ENCODE measurements around the gene MYOM1. TPM values are rescaled to one million over a fixed set of nuclear protein-coding genes. Genes with fewer than 3 reads are reported as not detected.

The MYOM1 gene
- total RNA-seq, 1 donor from 2014 or later = 1.3 TPM

DNA sequence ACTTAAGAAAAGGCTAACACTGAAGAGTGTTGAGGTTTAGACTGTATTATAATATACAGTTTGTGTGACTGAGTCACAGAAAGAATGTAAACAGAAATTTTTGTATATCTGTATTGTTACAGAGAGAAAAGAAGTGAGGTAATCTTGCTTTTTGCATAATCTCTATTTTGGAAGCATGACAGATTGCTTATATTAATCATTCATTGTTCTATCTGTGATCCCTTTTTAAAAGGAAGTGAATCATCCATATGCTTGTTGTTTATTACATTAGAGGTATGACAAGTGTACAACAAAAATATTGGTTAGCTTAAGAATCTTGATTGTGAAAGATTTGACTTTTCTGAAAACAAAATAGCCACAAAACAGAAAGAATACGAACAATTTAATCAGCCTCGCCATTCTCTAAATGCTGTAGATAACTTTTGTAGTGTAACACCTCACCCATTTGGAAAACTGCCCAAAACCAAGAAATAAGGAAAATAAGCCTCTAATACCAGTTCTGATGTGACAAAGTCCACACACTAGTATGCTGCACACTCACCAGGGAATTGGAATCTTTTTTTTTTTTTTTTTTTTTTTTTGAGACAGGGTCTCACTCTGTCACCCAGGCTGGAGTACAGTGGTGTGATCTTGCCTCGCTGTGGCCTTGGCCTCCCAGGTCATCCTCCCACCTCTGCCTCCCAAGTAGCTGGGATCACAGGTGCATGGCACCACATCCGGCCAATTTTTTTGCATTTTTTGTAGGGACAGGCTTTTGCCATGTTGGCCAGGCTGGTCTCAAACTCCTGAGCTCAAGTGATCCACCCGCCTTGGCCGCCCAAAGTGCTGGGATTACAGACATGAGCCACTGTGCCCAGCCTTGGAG, 115.3 kb downstream of the MYOM1 start:
- Mint-ChIP-seq H3K4me1 (ENCODE audit: low read depth, unreplicated experiment) (peaks cover 3% of the 10 kb centered on the region), H3K27ac (ENCODE audit: unreplicated experiment) (no peak overlapping the region), H3K27me3 (ENCODE audit: unreplicated experiment) (peaks cover 1% of the 10 kb centered on the region), H3K36me3 (ENCODE audit: unreplicated experiment) (no peaks in the 10 kb centered on the region), H3K9me3 (ENCODE audit: unreplicated experiment) (no peaks in the 10 kb centered on the region), H3K4me3 (ENCODE audit: unreplicated experiment) (no peak overlapping the region)
- no peak for DNase-seq
- TF ChIP-seq, protein P1, sequence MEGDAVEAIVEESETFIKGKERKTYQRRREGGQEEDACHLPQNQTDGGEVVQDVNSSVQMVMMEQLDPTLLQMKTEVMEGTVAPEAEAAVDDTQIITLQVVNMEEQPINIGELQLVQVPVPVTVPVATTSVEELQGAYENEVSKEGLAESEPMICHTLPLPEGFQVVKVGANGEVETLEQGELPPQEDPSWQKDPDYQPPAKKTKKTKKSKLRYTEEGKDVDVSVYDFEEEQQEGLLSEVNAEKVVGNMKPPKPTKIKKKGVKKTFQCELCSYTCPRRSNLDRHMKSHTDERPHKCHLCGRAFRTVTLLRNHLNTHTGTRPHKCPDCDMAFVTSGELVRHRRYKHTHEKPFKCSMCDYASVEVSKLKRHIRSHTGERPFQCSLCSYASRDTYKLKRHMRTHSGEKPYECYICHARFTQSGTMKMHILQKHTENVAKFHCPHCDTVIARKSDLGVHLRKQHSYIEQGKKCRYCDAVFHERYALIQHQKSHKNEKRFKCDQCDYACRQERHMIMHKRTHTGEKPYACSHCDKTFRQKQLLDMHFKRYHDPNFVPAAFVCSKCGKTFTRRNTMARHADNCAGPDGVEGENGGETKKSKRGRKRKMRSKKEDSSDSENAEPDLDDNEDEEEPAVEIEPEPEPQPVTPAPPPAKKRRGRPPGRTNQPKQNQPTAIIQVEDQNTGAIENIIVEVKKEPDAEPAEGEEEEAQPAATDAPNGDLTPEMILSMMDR (IDR thresholded peaks at IDR 0.05; ENCODE audit: partially characterized antibody, unreplicated experiment) = no peak

DNA sequence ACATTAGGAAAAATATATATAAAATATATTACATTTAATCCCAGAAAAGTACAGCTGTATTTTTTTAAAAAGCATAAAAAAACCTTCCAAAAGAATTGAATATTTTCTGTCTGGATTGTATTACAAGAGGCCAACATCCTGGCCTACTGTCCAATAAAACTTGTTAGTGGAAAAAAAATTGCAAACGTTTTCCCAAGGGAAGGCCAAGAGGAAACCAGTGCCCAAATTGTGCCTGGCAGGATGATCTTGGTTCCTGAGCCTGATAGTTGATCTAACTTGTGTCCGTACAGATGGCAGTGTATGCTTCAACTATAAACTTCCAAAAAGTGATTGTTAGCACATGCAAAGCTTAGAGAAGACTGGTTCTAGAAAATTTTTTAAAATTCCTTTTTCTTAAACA, 116.2 kb downstream of the MYOM1 start:
- no peak for DNase-seq
- Mint-ChIP-seq H3K36me3 (ENCODE audit: unreplicated experiment) (no peaks in the 10 kb centered on the region), H3K4me3 (ENCODE audit: unreplicated experiment) (no peak overlapping the region), H3K4me1 (ENCODE audit: low read depth, unreplicated experiment) (peaks cover 3% of the 10 kb centered on the region), H3K27ac (ENCODE audit: unreplicated experiment) (no peak overlapping the region), H3K27me3 (ENCODE audit: unreplicated experiment) (peaks cover 1% of the 10 kb centered on the region), H3K9me3 (ENCODE audit: unreplicated experiment) (no peaks in the 10 kb centered on the region)
- TF ChIP-seq, protein P1 (IDR thresholded peaks at IDR 0.05; ENCODE audit: partially characterized antibody, unreplicated experiment) = no peak

DNA sequence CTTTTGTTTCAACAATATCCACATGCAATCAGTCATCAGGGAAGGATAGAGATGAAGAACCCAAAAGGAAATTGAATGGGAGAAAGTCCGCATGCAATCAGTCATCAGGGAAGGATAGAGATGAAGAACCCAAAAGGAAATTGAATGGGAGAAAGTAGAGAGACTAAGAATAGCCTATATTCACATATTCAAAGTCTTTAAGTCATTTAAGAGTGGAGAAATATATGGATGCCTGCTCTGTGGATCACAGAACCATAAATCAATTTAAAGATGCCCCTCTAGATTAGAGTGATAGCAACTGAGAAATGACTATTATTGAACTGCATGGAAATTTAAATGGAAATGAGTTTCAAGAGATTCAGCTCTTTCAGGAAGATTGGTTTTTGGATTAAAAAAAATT, 116.8 kb downstream of the MYOM1 start:
- no peaks in the 10 kb centered on the region for H3K36me3 Mint-ChIP-seq (ENCODE audit: unreplicated experiment)
- H3K9me3 Mint-ChIP-seq (ENCODE audit: unreplicated experiment) = no peaks in the 10 kb centered on the region
- TF ChIP-seq, protein P1 (IDR thresholded peaks at IDR 0.05; ENCODE audit: partially characterized antibody, unreplicated experiment) = no peak
- H3K4me1 Mint-ChIP-seq (ENCODE audit: low read depth, unreplicated experiment) = peaks cover 3% of the 10 kb centered on the region
- DNase-seq = no peak
- H3K4me3 Mint-ChIP-seq (ENCODE audit: unreplicated experiment) = no peak overlapping the region
- peaks cover 1% of the 10 kb centered on the region for H3K27me3 Mint-ChIP-seq (ENCODE audit: unreplicated experiment)
- no peak overlapping the region for H3K27ac Mint-ChIP-seq (ENCODE audit: unreplicated experiment)

DNA sequence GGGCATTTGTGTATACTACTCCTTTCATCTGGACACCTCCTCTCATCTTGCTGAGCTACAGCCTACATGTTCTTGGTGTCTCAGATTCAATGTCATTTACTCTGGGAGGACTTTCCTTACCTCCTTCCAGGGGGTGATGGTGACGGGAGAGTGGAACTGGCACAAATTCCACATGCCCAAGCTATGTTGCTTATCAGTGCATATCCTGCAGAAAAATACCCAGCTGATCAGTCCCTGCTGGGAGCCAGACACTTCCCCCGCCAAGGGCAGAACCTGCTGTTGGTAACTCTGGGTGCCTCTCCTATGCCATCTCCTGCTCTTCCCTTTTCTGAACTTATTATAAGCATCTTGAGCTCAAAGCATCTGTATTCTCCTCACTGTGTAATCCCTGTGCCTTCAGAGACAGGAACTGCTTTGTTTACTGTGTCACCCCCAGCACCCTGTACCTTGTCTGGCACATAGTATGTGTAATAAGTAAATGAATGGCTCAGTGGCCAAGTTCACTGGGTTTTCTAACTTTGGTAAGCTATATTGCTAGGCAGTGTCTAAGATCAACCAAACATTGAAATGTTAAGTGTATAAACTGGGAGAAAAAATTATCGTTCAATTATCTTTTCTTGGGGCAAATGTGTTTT, 119.2 kb downstream of the MYOM1 start:
- no peak overlapping the region for H3K4me3 Mint-ChIP-seq (ENCODE audit: unreplicated experiment)
- TF ChIP-seq, protein P1 (IDR thresholded peaks at IDR 0.05; ENCODE audit: partially characterized antibody, unreplicated experiment) = no peak
- H3K27ac Mint-ChIP-seq (ENCODE audit: unreplicated experiment) = no peak overlapping the region
- H3K27me3 Mint-ChIP-seq (ENCODE audit: unreplicated experiment) = peaks cover 1% of the 10 kb centered on the region
- no peak for DNase-seq
- no peaks in the 10 kb centered on the region for H3K9me3 Mint-ChIP-seq (ENCODE audit: unreplicated experiment)
- peaks cover 3% of the 10 kb centered on the region for H3K4me1 Mint-ChIP-seq (ENCODE audit: low read depth, unreplicated experiment)
- H3K36me3 Mint-ChIP-seq (ENCODE audit: unreplicated experiment) = no peaks in the 10 kb centered on the region

DNA sequence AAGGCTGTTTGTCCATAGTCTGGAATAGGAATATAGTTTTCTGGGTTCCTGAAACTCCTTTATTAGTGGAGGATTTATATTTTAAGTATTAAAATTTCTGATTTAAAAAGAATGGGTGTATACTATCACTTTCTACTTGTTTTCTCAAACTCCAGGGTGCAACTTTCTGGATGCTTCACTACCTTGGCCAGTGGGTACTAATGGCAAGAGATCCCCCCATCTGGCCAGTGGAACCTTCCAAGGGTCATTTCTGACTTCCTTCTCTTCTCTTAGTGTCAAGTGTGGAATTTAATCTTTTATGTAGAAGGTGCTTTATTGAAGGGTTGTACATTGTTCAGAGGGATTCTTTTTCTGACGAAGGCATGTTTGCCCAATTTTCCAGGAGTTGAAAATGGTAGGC, 120.4 kb downstream of the MYOM1 start:
- Mint-ChIP-seq H3K27me3 (ENCODE audit: unreplicated experiment) (no peaks in the 10 kb centered on the region), H3K9me3 (ENCODE audit: unreplicated experiment) (no peaks in the 10 kb centered on the region), H3K36me3 (ENCODE audit: unreplicated experiment) (no peaks in the 10 kb centered on the region), H3K4me3 (ENCODE audit: unreplicated experiment) (no peak overlapping the region), H3K27ac (ENCODE audit: unreplicated experiment) (no peak overlapping the region), H3K4me1 (ENCODE audit: low read depth, unreplicated experiment) (peaks cover 3% of the 10 kb centered on the region)
- TF ChIP-seq, protein P1 (IDR thresholded peaks at IDR 0.05; ENCODE audit: partially characterized antibody, unreplicated experiment) = no peak
- DNase-seq = no peak

Measured in glutamatergic neuron (in vitro differentiated cells).